ENCODE measurements around the gene APP. TPM values are rescaled to one million over a fixed set of nuclear protein-coding genes. Genes with fewer than 3 reads are reported as not detected.

The APP gene
- total RNA-seq, 1 donor from 2014 or later: 1,137 TPM

DNA sequence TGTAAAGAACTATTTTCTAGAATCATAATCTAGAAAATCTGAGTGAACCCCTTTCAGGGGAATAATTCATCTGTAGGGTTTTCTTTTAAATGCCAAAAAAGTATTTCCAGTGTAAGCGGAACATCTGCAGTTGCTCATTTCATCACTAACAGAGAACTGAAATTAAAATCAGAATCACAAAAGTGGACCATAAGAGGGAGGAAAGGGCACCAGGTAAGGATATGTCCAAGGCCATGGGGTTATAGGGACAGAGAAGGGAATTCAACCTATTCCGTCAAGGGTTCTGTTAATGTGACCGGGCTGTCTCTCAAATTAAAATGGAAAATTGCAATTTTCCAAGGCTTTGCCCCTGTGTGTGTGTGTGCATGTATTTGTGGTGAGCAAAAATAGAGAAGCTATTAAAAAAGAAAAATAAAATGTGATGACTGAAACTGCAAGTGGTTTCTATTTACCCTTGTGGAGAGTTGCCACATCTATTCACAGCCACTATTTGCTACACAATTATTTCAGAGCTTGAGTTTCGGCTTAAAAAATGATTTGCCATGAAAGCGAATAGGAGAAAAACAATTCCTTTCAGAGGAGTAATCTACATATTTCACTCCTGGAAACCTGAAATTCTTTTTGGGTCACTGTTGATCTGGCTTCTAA is 53.1 kb downstream of the APP start:
- H3K4me1 Mint-ChIP-seq (ENCODE audit: unreplicated experiment): peaks cover 52% of the 10 kb centered on the region

DNA sequence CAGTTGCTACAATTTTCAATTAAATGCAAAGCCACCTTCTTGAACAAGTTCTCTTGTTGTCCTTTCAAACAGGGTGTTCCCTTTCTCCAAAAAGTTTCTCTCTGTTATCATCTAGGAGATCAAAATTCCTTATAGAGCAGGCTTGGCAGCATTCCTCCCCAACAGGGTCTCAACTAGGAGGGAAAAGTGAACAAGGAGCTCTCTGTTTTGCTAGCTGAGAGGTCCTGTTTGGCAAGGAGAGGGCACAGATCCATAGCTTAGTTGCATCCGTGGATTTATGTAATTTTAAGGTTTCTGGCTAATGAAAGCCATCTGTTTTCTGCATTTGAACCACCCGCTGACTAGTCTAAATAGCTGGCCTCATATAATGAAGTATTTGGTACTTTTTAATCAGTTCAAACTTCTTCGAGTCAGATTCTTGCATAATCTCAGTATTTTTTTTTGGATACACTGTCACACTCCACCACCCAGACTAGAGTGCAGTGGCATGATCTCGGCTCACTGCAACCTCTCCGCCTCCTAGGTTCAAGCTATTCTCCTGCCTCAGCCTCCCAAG is 54.0 kb downstream of the APP start:
- Mint-ChIP-seq H3K27ac (ENCODE audit: unreplicated experiment) (peak overlapping the region; percentile 94), H3K36me3 (ENCODE audit: low read depth, unreplicated experiment) (peaks cover 3% of the 10 kb centered on the region), H3K4me1 (ENCODE audit: unreplicated experiment) (peaks cover 52% of the 10 kb centered on the region), H3K4me3 (ENCODE audit: unreplicated experiment) (no peak overlapping the region), H3K9me3 (ENCODE audit: unreplicated experiment) (no peaks in the 10 kb centered on the region), H3K27me3 (ENCODE audit: unreplicated experiment) (peaks cover 1% of the 10 kb centered on the region)
- TF ChIP-seq, protein P1, sequence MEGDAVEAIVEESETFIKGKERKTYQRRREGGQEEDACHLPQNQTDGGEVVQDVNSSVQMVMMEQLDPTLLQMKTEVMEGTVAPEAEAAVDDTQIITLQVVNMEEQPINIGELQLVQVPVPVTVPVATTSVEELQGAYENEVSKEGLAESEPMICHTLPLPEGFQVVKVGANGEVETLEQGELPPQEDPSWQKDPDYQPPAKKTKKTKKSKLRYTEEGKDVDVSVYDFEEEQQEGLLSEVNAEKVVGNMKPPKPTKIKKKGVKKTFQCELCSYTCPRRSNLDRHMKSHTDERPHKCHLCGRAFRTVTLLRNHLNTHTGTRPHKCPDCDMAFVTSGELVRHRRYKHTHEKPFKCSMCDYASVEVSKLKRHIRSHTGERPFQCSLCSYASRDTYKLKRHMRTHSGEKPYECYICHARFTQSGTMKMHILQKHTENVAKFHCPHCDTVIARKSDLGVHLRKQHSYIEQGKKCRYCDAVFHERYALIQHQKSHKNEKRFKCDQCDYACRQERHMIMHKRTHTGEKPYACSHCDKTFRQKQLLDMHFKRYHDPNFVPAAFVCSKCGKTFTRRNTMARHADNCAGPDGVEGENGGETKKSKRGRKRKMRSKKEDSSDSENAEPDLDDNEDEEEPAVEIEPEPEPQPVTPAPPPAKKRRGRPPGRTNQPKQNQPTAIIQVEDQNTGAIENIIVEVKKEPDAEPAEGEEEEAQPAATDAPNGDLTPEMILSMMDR (IDR thresholded peaks at IDR 0.05; ENCODE audit: unreplicated experiment): no peak
- DNase-seq (ENCODE audit: low spot score): no peak

More for the DNA sequence above, 53.1 kb downstream of the APP start:
- Mint-ChIP-seq H3K36me3 (ENCODE audit: low read depth, unreplicated experiment) (peaks cover 3% of the 10 kb centered on the region), H3K9me3 (ENCODE audit: unreplicated experiment) (no peaks in the 10 kb centered on the region), H3K4me3 (ENCODE audit: unreplicated experiment) (peak overlapping the region; percentile 34), H3K27me3 (ENCODE audit: unreplicated experiment) (peaks cover 4% of the 10 kb centered on the region), H3K27ac (ENCODE audit: unreplicated experiment) (peak overlapping the region; percentile 94)
- no peak for DNase-seq (ENCODE audit: low spot score)
- TF ChIP-seq, protein P1 (IDR thresholded peaks at IDR 0.05; ENCODE audit: unreplicated experiment): no peak

GRCh38 chr21:26115899-26116298 is 54.7 kb downstream of the APP start:
- H3K27ac Mint-ChIP-seq (ENCODE audit: unreplicated experiment): peak overlapping the region; percentile 94
- peaks cover 8% of the 10 kb centered on the region for H3K36me3 Mint-ChIP-seq (ENCODE audit: low read depth, unreplicated experiment)
- TF ChIP-seq, protein P1 (IDR thresholded peaks at IDR 0.05; ENCODE audit: unreplicated experiment): no peak
- peaks cover 55% of the 10 kb centered on the region for H3K4me1 Mint-ChIP-seq (ENCODE audit: unreplicated experiment)
- H3K4me3 Mint-ChIP-seq (ENCODE audit: unreplicated experiment): no peak overlapping the region
- DNase-seq (ENCODE audit: low spot score): no peak
- H3K27me3 Mint-ChIP-seq (ENCODE audit: unreplicated experiment): peaks cover 3% of the 10 kb centered on the region
- no peaks in the 10 kb centered on the region for H3K9me3 Mint-ChIP-seq (ENCODE audit: unreplicated experiment)

DNA sequence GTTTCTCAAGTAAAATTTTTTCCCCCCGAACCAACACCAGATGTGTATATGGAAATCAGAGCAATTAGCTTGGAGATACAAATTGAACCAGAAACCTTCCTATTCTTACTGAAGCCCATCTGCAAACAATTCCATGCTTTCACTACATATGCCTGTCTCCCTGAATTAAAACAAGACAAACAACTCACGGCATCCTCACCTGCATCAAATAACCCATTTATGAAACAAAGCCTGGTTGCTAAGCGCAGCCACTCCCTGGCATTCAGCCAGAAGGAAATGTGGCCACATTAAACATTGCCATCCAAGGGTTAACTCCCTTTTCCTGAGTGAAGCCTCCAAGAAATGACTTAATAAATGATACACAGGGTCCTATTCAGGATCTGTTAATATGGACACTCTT is 55.3 kb downstream of the APP start:
- TF ChIP-seq, protein P1 (IDR thresholded peaks at IDR 0.05; ENCODE audit: unreplicated experiment): no peak
- Mint-ChIP-seq H3K9me3 (ENCODE audit: unreplicated experiment) (no peaks in the 10 kb centered on the region), H3K27ac (ENCODE audit: unreplicated experiment) (peak overlapping the region; percentile 92), H3K36me3 (ENCODE audit: low read depth, unreplicated experiment) (peaks cover 5% of the 10 kb centered on the region), H3K4me3 (ENCODE audit: unreplicated experiment) (peak overlapping the region; percentile 8), H3K27me3 (ENCODE audit: unreplicated experiment) (peaks cover 3% of the 10 kb centered on the region), H3K4me1 (ENCODE audit: unreplicated experiment) (peaks cover 52% of the 10 kb centered on the region)
- DNase-seq (ENCODE audit: low spot score): no peak

GRCh38 chr21:26112975-26113374 is 57.6 kb downstream of the APP start:
- no peak overlapping the region for H3K4me3 Mint-ChIP-seq (ENCODE audit: unreplicated experiment)
- TF ChIP-seq, protein P1 (IDR thresholded peaks at IDR 0.05; ENCODE audit: unreplicated experiment): no peak
- H3K27me3 Mint-ChIP-seq (ENCODE audit: unreplicated experiment): peaks cover 3% of the 10 kb centered on the region
- peaks cover 49% of the 10 kb centered on the region for H3K4me1 Mint-ChIP-seq (ENCODE audit: unreplicated experiment)
- H3K9me3 Mint-ChIP-seq (ENCODE audit: unreplicated experiment): no peaks in the 10 kb centered on the region
- peak overlapping the region; percentile 20 for H3K27ac Mint-ChIP-seq (ENCODE audit: unreplicated experiment)
- peaks cover 15% of the 10 kb centered on the region for H3K36me3 Mint-ChIP-seq (ENCODE audit: low read depth, unreplicated experiment)
- DNase-seq (ENCODE audit: low spot score): no peak
